Measurements from ENCODE around the gene SRSF5. TPM values are rescaled to one million over a fixed set of nuclear protein-coding genes. Genes with fewer than 3 reads are reported as not detected.

The SRSF5 gene
- total RNA-seq, 1 donor from 2014 or later = 664 TPM

- TF ChIP-seq CTCF (IDR thresholded peaks at IDR 0.05) = no peak
- no peak for TF ChIP-seq EZH2 (IDR thresholded peaks at IDR 0.05)
- TF ChIP-seq EZH2phosphoT487 (IDR thresholded peaks at IDR 0.05) = no peak
- H3K9me3 ChIP-seq (ENCODE audit: low read depth) = no peaks in the 10 kb centered on the region
- DNase-seq (ENCODE audit: low spot score) = no peak
Observed at GRCh38 chr14:69789118-69789640, 22.2 kb downstream of the SRSF5 start.

GRCh38 chr14:69792887-69793421, 26.0 kb downstream of the SRSF5 start:
- no peaks in the 10 kb centered on the region for H3K4me1 ChIP-seq
- no peaks in the 10 kb centered on the region for H3K36me3 ChIP-seq
- H3K4me3 ChIP-seq = no peak overlapping the region
- DNase-seq (ENCODE audit: low spot score) = no peak
- TF ChIP-seq EZH2phosphoT487 (IDR thresholded peaks at IDR 0.05) (no peak), CTCF (IDR thresholded peaks at IDR 0.05) (no peak), EZH2 (IDR thresholded peaks at IDR 0.05) (no peak)
- H2AFZ ChIP-seq (replicated peaks) = no peak overlapping the region
- Mint-ChIP-seq H3K4me3 (no peak overlapping the region), H3K27me3 (ENCODE audit: insufficient read depth, low read depth) (peaks cover 3% of the 10 kb centered on the region), H3K27ac (no peak overlapping the region), H3K36me3 (no peaks in the 10 kb centered on the region), H3K4me1 (no peaks in the 10 kb centered on the region), H3K9me3 (peaks cover under 1% of the 10 kb centered on the region)
- no peak overlapping the region for H3K4me2 ChIP-seq
- H3K27ac ChIP-seq = no peak overlapping the region
- no peaks in the 10 kb centered on the region for H3K27me3 ChIP-seq
- H4K20me1 ChIP-seq (ENCODE audit: low read depth) = no peaks in the 10 kb centered on the region
- H3F3A ChIP-seq (ENCODE audit: low read depth) = no peaks in the 10 kb centered on the region
- H3K79me2 ChIP-seq (ENCODE audit: low read depth) = no peaks in the 10 kb centered on the region
- H3K9me3 ChIP-seq (ENCODE audit: low read depth) = no peaks in the 10 kb centered on the region
- H3K9ac ChIP-seq = no peak overlapping the region

More at GRCh38 chr14:69789118-69789640, 22.2 kb downstream of the SRSF5 start:
- Histone ChIP-seq H3K4me2 (no peak overlapping the region), H3K79me2 (ENCODE audit: low read depth) (no peaks in the 10 kb centered on the region), H4K20me1 (ENCODE audit: low read depth) (no peaks in the 10 kb centered on the region), H3K27ac (no peak overlapping the region), H3K4me3 (no peak overlapping the region), H3K27me3 (no peaks in the 10 kb centered on the region), H2AFZ (replicated peaks) (no peak overlapping the region), H3F3A (ENCODE audit: low read depth) (no peaks in the 10 kb centered on the region), H3K4me1 (no peaks in the 10 kb centered on the region), H3K9ac (no peak overlapping the region), H3K36me3 (no peaks in the 10 kb centered on the region)
- Mint-ChIP-seq H3K27me3 (ENCODE audit: insufficient read depth, low read depth) (no peaks in the 10 kb centered on the region), H3K9me3 (peaks cover 2% of the 10 kb centered on the region), H3K4me1 (no peaks in the 10 kb centered on the region), H3K36me3 (no peaks in the 10 kb centered on the region), H3K4me3 (no peak overlapping the region), H3K27ac (no peak overlapping the region)

GRCh38 chr14:69794791-69795190, 27.8 kb downstream of the SRSF5 start:
- Mint-ChIP-seq H3K4me3 (no peak overlapping the region), H3K27ac (no peak overlapping the region), H3K27me3 (ENCODE audit: insufficient read depth, low read depth) (peaks cover 4% of the 10 kb centered on the region), H3K36me3 (no peaks in the 10 kb centered on the region), H3K4me1 (peaks cover 3% of the 10 kb centered on the region), H3K9me3 (no peaks in the 10 kb centered on the region)
- Histone ChIP-seq H3K4me1 (peaks cover 8% of the 10 kb centered on the region), H3K4me2 (no peak overlapping the region), H3K9me3 (ENCODE audit: low read depth) (no peaks in the 10 kb centered on the region), H3F3A (ENCODE audit: low read depth) (no peaks in the 10 kb centered on the region), H3K27me3 (no peaks in the 10 kb centered on the region), H3K36me3 (no peaks in the 10 kb centered on the region), H3K4me3 (no peak overlapping the region), H4K20me1 (ENCODE audit: low read depth) (no peaks in the 10 kb centered on the region), H2AFZ (replicated peaks) (no peak overlapping the region), H3K27ac (no peak overlapping the region), H3K9ac (no peak overlapping the region), H3K79me2 (ENCODE audit: low read depth) (no peaks in the 10 kb centered on the region)
- DNase-seq (ENCODE audit: low spot score) = no peak
- TF ChIP-seq EZH2 (IDR thresholded peaks at IDR 0.05) (no peak), EZH2phosphoT487 (IDR thresholded peaks at IDR 0.05) (no peak), CTCF (IDR thresholded peaks at IDR 0.05) (no peak)
